ENCODE results near the gene TLK1.
"Not testable (repeated sequence)": the region's sequence is repeated elsewhere in the genome, so short reads cannot be mapped to it uniquely, and the experiment has no call there.

Gene TLK1

DNA sequence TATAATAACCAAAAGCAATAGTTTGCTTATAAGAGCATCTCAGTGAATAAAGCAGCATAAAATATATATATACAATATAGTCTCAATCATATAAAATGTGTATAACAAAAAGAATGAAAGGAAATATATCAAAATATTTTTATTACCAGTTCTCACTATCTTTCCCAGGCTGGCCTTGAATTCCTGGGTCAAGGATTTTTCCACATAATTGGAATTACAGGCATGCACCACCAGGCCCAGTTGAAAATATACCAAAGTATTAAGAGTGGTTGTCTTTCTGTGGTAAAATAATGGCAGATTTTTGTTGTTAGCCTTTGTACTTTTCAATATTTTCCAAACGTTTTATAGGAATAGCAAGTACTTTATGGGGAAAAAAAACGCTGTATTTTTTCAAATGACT lies 8.6 kb upstream of the TLK1 start:
- peak; percentile 43 for DNase-seq

- DNase-seq: no peak
These were observed 6.8 kb upstream of the TLK1 start for GRCh38 chr2:171167352-171167997.

GRCh38 chr2:171166328-171166983 lies 5.8 kb upstream of the TLK1 start:
- DNase-seq: no peak

GRCh38 chr2:171165967-171166327 lies 5.3 kb upstream of the TLK1 start:
- no peak for DNase-seq

GRCh38 chr2:171163261-171163660 lies 2.6 kb upstream of the TLK1 start:
- DNase-seq: no peak

DNA sequence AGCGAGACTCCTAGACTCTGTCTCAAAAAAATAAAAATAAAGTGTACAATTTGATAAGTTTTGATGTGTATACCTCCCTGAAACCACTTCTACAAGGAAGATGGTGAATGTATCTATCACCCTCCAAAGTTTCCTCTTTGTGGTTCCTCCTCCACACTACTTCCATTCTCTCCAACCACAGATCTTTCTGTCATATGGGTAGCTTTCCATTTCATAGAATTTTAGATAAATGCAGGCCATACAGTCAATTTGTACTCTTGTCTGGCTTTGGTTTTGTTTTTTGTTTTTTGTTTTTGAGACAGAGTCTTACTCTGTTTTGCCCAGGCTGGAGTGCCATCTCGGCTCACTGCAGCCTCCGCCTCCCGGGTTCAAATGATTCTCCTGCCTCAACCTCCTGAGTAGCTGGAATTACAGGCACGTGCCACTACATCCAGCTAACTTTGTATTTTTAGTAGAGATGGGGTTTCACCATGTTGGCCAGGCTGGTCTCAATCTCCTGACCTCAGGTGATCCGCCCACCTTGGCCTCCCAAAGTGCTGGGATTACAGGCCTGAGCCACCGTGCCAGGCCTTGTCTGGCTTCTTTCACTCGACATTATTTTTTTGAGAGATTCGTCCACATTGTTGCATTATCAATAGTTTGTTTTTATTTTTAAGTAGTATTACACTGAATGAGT lies 2.0 kb upstream of the TLK1 start:
- DNase-seq: not testable (repeated sequence)

DNA sequence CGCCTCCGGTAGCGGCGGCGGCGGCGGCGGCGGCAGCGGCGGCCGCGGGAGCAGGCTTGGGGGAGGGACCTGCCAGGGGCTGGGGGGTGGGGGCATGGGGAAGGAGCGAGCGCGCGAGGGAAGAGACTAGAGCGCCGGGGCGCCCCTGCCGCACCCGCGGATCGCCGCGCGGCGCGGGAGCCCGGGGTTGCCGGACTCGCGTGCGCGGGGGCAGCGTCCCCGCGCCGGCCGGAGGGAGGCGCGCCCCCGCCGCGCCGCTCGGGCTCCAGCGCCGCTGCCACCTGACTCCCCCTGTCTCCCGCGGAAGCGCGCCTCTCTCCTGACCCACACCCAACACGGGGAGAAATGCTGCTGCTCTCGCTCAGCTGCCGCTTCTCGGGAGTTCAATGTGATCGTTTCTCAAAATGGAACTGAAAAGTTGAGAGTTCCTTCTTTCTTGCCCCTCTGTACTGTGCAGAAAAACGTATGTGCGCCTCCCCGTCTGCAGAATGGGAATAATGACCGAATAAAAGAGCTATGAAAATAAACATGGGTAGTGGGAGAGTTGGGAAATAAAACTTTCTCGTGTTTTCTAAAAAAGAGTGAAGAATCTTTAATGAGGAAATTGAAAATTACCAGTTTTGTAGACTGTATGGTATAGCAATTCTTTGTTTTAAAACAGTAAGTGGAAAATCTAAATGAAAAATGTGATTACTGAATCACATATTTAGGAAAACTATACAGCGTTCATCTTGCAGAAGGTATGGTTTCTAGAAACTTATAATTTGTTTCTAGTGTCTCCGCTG lies 455 bp upstream of the TLK1 start:
- DNase-seq: peak; percentile 66

DNA sequence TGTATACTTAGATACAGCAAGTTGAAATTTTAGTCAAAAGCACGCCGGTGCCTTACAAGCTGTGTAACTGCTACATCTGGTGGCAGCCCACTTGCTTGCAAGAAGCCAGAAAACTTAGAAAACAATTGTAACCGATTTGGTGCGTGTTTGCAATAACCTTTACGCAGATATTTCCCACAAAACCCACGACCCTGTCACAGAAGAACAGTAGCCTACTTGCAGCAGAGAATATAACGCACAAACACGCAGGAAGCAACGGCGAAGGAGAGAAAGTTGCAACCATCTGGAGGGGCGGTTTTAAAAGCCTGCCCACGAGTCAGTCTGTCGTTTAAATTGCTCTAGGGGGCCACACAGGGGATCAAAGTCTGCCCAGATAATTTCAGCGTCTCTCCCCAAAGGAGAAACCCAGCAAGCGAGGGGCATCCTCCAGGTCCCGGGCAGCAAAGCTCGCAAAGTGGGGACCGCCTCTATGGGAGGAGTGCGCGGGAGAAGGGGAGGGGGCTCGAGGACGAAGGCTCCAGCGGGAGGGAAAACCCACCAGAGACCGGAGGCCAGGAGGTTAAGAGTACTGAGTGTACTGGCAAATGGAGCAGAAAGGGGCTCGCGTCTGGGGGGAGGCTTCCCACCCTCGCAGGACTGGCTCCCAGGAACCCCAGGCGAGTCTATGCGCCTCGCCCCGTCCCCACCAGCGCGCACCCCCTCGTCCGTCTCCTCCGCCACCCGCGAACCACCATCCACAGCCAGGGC lies 1.1 kb downstream of the TLK1 start:
- peak; percentile 59 for DNase-seq

GRCh38 chr2:171158790-171159371 lies 1.8 kb downstream of the TLK1 start:
- no peak for DNase-seq

- no peak for DNase-seq
These were observed 2.5 kb downstream of the TLK1 start for GRCh38 chr2:171158036-171158789.

- no peak for DNase-seq
These were observed 3.6 kb downstream of the TLK1 start for GRCh38 chr2:171157109-171157500.

- no peak for DNase-seq
These were observed 6.3 kb downstream of the TLK1 start for GRCh38 chr2:171154348-171154747.

DNA sequence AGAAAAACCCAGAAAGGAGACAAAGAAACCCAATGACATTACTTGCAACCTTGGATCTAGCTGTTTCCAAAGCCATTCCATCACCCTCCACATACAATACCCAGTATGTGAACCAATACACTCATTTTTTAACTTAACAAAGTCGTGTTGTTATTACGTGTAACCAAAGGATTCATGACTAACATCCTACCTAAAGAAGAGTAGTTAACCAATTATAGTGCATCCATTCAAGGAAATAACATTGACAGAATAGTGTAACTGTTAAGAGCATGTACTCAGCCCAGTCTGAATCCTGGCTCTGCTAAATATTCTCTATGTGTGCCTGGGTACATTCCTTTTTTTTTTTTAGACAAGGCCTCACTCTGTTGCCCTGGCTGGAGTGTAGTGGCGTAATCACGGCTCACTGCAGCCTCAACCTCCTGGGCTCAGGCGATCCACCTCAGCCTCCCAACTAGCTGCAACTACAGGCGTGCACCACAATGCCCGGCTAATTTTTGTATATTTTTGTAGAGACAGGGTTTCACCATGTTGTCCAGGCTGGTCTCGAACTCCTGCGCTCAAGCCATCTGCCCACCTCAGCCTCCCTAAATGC lies 9.9 kb downstream of the TLK1 start:
- DNase-seq: no peak

DNA sequence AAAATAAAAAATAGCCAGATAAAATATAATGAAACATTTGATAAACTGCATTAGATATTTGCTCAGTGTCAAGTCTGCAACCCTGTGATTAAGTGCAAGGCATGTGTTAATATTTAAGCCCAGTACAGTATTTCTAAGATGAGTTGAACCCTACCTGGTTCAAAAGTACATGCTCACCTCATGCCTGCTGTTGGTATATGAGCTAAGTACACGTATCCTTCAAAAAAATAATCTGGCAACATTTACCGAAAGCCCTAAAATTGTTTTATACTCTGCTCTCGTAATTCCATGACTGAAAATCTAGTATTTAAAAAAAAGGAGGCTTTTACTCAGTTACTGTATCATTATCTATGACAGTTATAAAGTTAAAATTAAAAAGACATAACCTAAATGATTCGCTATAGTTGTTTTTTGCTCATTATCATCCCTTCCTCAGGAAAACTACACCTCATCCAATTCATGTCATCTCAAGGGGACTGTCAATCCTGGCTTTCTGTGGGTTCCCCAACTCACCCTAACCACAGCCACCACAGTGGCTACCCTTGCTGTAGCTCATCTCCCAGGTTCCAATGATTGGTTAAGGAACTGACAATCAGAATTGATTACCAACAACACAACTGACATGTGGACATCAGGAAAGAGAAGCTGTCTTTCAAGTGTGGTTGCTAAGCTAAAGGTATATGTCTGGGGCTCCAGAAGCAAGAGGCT lies 10.6 kb downstream of the TLK1 start:
- DNase-seq: no peak

DNA sequence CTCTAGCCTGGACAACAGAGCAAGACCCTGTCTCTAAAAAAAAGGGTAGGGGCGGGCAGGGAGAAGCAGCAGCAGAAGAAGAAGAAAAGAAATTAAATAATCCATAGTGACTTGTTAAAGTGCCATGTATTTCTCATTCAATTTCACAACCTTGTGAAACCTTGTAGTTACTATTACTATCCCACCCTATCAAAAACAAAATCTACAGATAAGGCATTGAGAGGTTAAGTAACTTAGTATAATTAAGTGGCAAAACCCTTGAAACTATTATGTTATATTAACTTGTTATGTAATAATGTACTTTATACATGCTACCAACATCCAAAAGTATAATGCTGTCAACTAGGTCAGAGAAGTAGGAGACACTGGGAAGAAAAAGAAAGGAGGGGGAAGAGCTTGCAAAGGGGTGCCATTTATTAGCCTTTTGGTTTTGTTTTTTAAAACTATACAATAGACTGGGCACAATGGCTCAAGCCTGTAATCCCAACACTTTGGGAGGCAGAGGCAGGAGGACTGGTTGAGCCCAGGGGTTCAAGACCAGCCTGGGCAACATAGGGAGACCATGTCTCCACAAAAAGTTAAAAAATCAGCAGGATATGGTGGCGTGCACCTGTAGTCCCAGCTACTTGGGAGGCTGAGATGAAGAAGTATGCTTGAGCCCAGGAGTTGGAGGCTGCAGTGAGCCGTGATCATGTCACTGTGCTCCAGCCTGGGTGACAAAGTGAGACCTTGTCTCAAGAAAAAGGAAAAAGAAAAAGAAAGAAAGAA lies 11.3 kb downstream of the TLK1 start:
- DNase-seq: no peak

DNA sequence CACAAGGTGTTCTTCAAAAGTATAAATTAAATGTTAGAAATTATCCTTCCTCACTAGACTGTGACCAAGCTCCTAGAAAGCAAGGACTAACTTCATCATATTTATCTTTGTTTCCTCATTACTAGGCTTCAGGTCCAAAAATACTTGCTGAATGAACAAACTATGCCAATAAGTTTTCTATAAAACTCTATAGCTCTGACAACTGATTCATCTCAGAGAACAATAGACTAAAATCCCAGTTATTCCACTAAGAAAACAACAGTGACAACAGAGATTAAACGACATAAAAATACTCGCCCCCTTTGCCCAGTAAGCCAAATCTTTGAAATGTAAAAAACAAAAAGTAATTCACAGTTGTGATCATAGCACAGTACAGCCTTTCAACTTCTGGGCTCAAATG lies 13.6 kb downstream of the TLK1 start:
- DNase-seq: no peak

DNA sequence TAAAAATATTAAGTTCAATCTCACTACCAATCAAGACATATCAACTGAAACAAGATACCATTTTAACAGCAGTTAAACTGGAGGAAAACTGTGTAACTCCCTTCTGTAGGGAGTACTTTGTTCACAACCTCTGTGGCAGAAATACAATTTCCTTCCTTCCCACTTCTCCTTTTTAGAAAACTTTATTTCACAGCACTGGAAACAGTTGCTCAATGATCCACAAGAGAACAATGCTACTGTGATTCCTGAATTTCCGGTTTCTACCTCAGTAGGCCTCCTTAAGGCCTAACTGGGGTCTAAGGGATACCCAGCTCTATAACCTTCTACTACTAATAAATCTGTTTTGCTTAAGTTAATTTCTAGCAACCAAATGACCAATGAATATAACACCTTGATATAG lies 14.1 kb downstream of the TLK1 start:
- DNase-seq: no peak

DNA sequence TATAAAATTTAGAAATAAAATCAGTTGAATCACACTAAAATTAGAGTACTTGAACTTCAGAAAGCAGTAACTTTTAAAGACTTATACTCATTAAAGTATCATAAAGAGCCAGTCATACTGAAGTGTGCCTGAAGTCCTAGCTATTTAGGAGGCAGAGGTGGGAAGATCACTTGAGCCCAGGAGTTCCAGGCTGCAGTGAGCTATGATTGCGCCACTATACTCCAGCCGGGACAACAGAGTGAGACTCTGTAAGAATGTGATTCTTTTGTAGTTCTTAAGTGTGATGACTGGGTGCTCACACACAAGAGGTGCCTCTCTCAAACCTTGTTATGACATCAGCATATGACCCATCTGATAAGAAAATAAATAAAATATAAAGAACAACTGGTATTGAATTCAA lies 14.6 kb downstream of the TLK1 start:
- DNase-seq: no peak

DNA sequence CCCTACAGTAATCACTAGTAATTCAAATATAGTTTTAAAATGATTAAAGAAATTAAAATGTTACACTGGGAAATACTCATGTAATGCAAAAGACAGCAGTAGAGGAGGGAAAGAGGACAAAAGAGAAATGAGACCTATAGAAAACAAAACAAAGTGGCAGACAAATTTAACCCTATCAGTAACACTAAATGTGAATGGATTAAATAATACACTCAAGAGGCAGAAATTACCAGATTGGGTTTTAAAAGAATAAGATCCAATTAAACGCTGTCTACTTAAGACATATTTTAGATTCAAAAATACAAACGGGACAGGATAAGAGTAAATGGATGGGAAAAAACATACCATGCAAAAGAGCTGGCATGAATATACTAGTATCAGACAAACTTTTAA lies 17.0 kb downstream of the TLK1 start:
- no peak for DNase-seq

GRCh38 chr2:171142398-171142797 lies 18.3 kb downstream of the TLK1 start:
- no peak for DNase-seq

Measured in fibroblast of skin of back (primary cell).